ENCODE measurements around the gene ZC3H10. TPM values are rescaled to one million over a fixed set of nuclear protein-coding genes. Genes with fewer than 3 reads are reported as not detected.
A peak's percentile ranks its signal among the peaks of the same experiment; 100 is the strongest.

Gene ZC3H10
- total and polyA plus RNA-seq, 2 of the 13 experiments (the other 11 are each of a cell fraction or from before 2014, with no cell fraction given), result 0.70 to 2.3 TPM

DNA sequence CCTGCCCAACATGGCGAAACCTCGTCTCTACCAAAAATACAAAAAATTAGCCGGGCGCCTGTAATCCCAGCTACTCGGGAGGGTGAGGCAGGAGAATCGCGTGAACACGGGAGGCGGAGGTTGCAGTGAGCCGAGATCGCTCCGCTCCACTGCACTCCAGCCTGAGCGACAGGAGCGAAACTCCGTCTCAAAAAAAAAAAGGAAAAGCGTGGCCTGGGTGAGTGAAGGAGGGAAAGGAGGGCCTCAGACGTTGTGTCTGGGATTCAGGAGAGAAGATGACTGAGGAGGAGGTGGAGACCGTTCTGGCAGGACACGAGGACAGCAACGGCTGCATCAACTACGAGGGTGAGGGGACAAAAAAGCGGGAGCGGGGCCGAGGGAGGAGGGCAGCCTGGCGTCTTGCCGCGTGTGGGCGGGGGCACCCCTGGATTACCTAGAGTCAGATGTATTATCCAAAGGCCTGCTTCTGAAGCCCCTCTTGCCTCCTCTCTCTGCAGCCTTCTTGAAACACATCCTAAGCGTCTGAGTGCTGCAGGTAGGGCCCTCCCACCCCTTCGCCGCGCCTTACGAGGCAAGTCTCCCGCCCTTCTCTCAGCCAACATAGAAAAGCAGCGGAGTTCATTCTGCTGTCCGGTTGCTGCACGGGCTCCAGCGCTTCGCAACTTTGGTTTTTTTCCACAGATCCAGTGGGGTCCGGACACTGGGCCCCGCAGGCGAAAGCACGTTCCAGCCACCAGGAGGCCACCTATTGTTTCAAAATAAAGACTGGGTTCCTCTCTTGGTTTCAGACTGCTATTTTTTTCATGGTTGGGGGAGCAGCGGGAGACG is 39.3 kb downstream of the ZC3H10 start (continued):
- TF ChIP-seq, protein P1, sequence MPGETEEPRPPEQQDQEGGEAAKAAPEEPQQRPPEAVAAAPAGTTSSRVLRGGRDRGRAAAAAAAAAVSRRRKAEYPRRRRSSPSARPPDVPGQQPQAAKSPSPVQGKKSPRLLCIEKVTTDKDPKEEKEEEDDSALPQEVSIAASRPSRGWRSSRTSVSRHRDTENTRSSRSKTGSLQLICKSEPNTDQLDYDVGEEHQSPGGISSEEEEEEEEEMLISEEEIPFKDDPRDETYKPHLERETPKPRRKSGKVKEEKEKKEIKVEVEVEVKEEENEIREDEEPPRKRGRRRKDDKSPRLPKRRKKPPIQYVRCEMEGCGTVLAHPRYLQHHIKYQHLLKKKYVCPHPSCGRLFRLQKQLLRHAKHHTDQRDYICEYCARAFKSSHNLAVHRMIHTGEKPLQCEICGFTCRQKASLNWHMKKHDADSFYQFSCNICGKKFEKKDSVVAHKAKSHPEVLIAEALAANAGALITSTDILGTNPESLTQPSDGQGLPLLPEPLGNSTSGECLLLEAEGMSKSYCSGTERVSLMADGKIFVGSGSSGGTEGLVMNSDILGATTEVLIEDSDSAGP (CRISPR knock-in tag; IDR thresholded peaks at IDR 0.05; ENCODE audit: borderline replicate concordance), result no peak
- TF ChIP-seq SRSF1 (optimal IDR thresholded peaks at IDR 0.05; ENCODE audit: low read depth, low read length) (no peak), PRPF4 (IDR thresholded peaks at IDR 0.05; ENCODE audit: low read depth, low read length, poor library complexity, severe bottlenecking) (peak; percentile 82), ZFY (CRISPR knock-in tag; IDR thresholded peaks at IDR 0.05) (peak; percentile 60), SOX5 (CRISPR knock-in tag; IDR thresholded peaks at IDR 0.05; ENCODE audit: borderline replicate concordance) (peak; percentile 56; the same call in 1 of the 2 replicates), ETV5 (CRISPR knock-in tag; IDR thresholded peaks at IDR 0.05; ENCODE audit: borderline replicate concordance) (no peak), NRL (CRISPR knock-in tag; IDR thresholded peaks at IDR 0.05; ENCODE audit: borderline replicate concordance) (peak; percentile 71; the same call in 1 of the 2 replicates), GABPB1 (CRISPR knock-in tag; IDR thresholded peaks at IDR 0.05) (no peak), MTA1 (CRISPR knock-in tag; IDR thresholded peaks at IDR 0.05; ENCODE audit: borderline replicate concordance) (peak; percentile 40; the same call in 1 of the 2 replicates), ZNF138 (CRISPR knock-in tag; IDR thresholded peaks at IDR 0.05; ENCODE audit: low read depth) (no peak), NCOR1 (IDR thresholded peaks at IDR 0.05; ENCODE audit: borderline replicate concordance, low read length) (peak; percentile 9; the same call in 1 of the 2 replicates), MEF2D (CRISPR knock-in tag; IDR thresholded peaks at IDR 0.05) (peak; percentile 14; the same call in 1 of the 2 replicates), ZNF383 (CRISPR knock-in tag; IDR thresholded peaks at IDR 0.05; ENCODE audit: borderline replicate concordance) (no peak), ZNF678 (CRISPR knock-in tag; IDR thresholded peaks at IDR 0.05) (no peak), ATRX (CRISPR knock-in tag; IDR thresholded peaks at IDR 0.05; ENCODE audit: borderline replicate concordance) (no peak), ATF7 (IDR thresholded peaks at IDR 0.05) (no peak), ATF7 (CRISPR knock-in tag; IDR thresholded peaks at IDR 0.05) (peak; percentile 32; the same call in 1 of the 2 replicates)
- TF ChIP-seq, protein P2, sequence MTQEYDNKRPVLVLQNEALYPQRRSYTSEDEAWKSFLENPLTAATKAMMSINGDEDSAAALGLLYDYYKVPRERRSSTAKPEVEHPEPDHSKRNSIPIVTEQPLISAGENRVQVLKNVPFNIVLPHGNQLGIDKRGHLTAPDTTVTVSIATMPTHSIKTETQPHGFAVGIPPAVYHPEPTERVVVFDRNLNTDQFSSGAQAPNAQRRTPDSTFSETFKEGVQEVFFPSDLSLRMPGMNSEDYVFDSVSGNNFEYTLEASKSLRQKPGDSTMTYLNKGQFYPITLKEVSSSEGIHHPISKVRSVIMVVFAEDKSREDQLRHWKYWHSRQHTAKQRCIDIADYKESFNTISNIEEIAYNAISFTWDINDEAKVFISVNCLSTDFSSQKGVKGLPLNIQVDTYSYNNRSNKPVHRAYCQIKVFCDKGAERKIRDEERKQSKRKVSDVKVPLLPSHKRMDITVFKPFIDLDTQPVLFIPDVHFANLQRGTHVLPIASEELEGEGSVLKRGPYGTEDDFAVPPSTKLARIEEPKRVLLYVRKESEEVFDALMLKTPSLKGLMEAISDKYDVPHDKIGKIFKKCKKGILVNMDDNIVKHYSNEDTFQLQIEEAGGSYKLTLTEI (CRISPR knock-in tag; conservative IDR thresholded peaks at IDR 0.05), result no peak
- TF ChIP-seq, protein P3, sequence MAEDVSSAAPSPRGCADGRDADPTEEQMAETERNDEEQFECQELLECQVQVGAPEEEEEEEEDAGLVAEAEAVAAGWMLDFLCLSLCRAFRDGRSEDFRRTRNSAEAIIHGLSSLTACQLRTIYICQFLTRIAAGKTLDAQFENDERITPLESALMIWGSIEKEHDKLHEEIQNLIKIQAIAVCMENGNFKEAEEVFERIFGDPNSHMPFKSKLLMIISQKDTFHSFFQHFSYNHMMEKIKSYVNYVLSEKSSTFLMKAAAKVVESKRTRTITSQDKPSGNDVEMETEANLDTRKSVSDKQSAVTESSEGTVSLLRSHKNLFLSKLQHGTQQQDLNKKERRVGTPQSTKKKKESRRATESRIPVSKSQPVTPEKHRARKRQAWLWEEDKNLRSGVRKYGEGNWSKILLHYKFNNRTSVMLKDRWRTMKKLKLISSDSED (CRISPR knock-in tag; IDR thresholded peaks at IDR 0.05), result no peak
- TF ChIP-seq, protein P4, sequence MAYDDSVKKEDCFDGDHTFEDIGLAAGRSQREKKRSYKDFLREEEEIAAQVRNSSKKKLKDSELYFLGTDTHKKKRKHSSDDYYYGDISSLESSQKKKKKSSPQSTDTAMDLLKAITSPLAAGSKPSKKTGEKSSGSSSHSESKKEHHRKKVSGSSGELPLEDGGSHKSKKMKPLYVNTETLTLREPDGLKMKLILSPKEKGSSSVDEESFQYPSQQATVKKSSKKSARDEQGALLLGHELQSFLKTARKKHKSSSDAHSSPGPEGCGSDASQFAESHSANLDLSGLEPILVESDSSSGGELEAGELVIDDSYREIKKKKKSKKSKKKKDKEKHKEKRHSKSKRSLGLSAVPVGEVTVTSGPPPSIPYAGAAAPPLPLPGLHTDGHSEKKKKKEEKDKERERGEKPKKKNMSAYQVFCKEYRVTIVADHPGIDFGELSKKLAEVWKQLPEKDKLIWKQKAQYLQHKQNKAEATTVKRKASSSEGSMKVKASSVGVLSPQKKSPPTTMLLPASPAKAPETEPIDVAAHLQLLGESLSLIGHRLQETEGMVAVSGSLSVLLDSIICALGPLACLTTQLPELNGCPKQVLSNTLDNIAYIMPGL (CRISPR knock-in tag; IDR thresholded peaks at IDR 0.05; ENCODE audit: borderline replicate concordance in 1 of 2, low read depth in 1 of 2), result peak; percentile 5 to 65; a peak in 3 of 4 replicates
- TF ChIP-seq, protein P5, sequence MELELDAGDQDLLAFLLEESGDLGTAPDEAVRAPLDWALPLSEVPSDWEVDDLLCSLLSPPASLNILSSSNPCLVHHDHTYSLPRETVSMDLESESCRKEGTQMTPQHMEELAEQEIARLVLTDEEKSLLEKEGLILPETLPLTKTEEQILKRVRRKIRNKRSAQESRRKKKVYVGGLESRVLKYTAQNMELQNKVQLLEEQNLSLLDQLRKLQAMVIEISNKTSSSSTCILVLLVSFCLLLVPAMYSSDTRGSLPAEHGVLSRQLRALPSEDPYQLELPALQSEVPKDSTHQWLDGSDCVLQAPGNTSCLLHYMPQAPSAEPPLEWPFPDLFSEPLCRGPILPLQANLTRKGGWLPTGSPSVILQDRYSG (CRISPR knock-in tag; IDR thresholded peaks at IDR 0.05), result no peak

All from HepG2 (cell line).